H9 (cell line): Measurements from ENCODE around the gene GBE1. TPM values are rescaled to one million over a fixed set of nuclear protein-coding genes. Genes with fewer than 3 reads are reported as not detected.

Source experiments
- DNase-seq: peaks from one replicate; pipeline ENCODE4 v3.0.0-alpha.2; 2017
- H2AFZ ChIP-seq: one replicate; pipeline ENCODE4 v1.6.1; 2013; ENCODE audit warnings: mild to moderate bottlenecking, low read length, control low read depth, moderate library complexity
- H2AK5ac ChIP-seq: 2 replicates; pipeline ENCODE4 v1.6.1; 2013; ENCODE audit warnings: low read length, control low read depth, mixed read lengths; ENCODE audit not compliant: insufficient read length
- H2BK120ac ChIP-seq: one replicate; pipeline ENCODE4 v1.6.1; 2013; ENCODE audit warnings: low read depth, mild to moderate bottlenecking, low read length, control low read depth, inconsistent platforms; ENCODE audit not compliant: poor library complexity, severe bottlenecking
- H2BK12ac ChIP-seq: 2 replicates; pipeline ENCODE4 v1.6.1; 2013; ENCODE audit warnings: low read length, control low read depth, mixed read lengths, low read depth; ENCODE audit not compliant: insufficient read length
- H2BK15ac ChIP-seq: 2 replicates; pipeline ENCODE4 v1.6.1; 2013; ENCODE audit warnings: low read depth, low read length, control low read depth
- H2BK20ac ChIP-seq: one replicate; pipeline ENCODE4 v1.6.1; 2013; ENCODE audit warnings: low read depth, mild to moderate bottlenecking, low read length, control low read depth, inconsistent platforms; ENCODE audit not compliant: poor library complexity, severe bottlenecking
- H2BK5ac ChIP-seq: 2 replicates; pipeline ENCODE4 v1.6.1; 2013; ENCODE audit warnings: low read length, control low read depth, mixed read lengths; ENCODE audit not compliant: insufficient read length
- H3K14ac ChIP-seq: 2 replicates; pipeline ENCODE4 v1.6.1; 2013; ENCODE audit warnings: low read length, control low read depth; ENCODE audit not compliant: insufficient read depth
- H3K18ac ChIP-seq: 2 replicates; pipeline ENCODE4 v1.6.1; 2013; ENCODE audit warnings: low read depth, mild to moderate bottlenecking, mixed read lengths, low read length, control low read depth; ENCODE audit not compliant: insufficient read length
- H3K23ac ChIP-seq: 2 replicates; pipeline ENCODE4 v1.6.1; 2013; ENCODE audit warnings: low read length, control low read depth, mixed read lengths, low read depth; ENCODE audit not compliant: insufficient read length
- H3K23me2 ChIP-seq: 2 replicates; pipeline ENCODE4 v1.6.1; 2013; ENCODE audit warnings: low read depth, mild to moderate bottlenecking, mixed read lengths, low read length, control low read depth; ENCODE audit not compliant: insufficient read length, poor library complexity, severe bottlenecking
- H3K27ac ChIP-seq: 2 replicates; pipeline ENCODE4 v1.5.1; 2013; ENCODE audit warnings: low read length, control low read depth, mixed read lengths, low read depth; ENCODE audit not compliant: insufficient read length
- H3K27me3 ChIP-seq: 2 replicates; pipeline ENCODE4 v1.6.1; 2013; ENCODE audit warnings: low read length, control low read depth, inconsistent platforms; ENCODE audit not compliant: insufficient read depth
- H3K4ac ChIP-seq: 2 replicates; pipeline ENCODE4 v1.6.1; 2013; ENCODE audit warnings: low read depth, mild to moderate bottlenecking, control low read depth, inconsistent platforms, low read length, moderate library complexity
- H3K4me1 ChIP-seq: 2 replicates; pipeline ENCODE4 v1.6.1; 2013; ENCODE audit warnings: low read length, control low read depth, inconsistent platforms; ENCODE audit not compliant: insufficient read depth
- H3K4me2 ChIP-seq: 2 replicates; pipeline ENCODE4 v1.6.1; 2013; ENCODE audit warnings: low read length, control low read depth, mixed read lengths; ENCODE audit not compliant: insufficient read length, insufficient read depth
- H3K56ac ChIP-seq: 2 replicates; pipeline ENCODE4 v1.6.1; 2013; ENCODE audit warnings: low read depth, mild to moderate bottlenecking, mixed read lengths, low read length, control low read depth; ENCODE audit not compliant: insufficient read length
- H3K79me1 ChIP-seq: 2 replicates; pipeline ENCODE4 v1.6.1; 2013; ENCODE audit warnings: low read depth, mild to moderate bottlenecking, moderate library complexity, low read length, control low read depth, inconsistent platforms; ENCODE audit not compliant: insufficient read depth, poor library complexity, severe bottlenecking
- H3K79me2 ChIP-seq: 2 replicates; pipeline ENCODE4 v1.6.1; 2013; ENCODE audit warnings: low read length, control low read depth, inconsistent platforms; ENCODE audit not compliant: insufficient read depth
- H3K9ac ChIP-seq: 2 replicates; pipeline ENCODE4 v1.6.1; 2013; ENCODE audit warnings: low read length, control low read depth, mixed read lengths; ENCODE audit not compliant: insufficient read length; ENCODE audit errors: extremely low read depth
- H3K9me3 ChIP-seq: one replicate; pipeline ENCODE4 v1.6.1; 2013; ENCODE audit warnings: low read depth, low read length, inconsistent platforms; ENCODE audit not compliant: control insufficient read depth
- H3T11ph ChIP-seq: one replicate; pipeline ENCODE4 v1.6.1; 2013; ENCODE audit warnings: mild to moderate bottlenecking, low read length, control low read depth, inconsistent platforms
- H4K20me1 ChIP-seq: one replicate; pipeline ENCODE4 v1.6.1; 2013; ENCODE audit not compliant: control insufficient read depth, insufficient read length, insufficient read depth
- H4K5ac ChIP-seq: 2 replicates; pipeline ENCODE4 v1.6.1; 2013; ENCODE audit warnings: low read depth, mild to moderate bottlenecking, mixed read lengths, low read length, control low read depth; ENCODE audit not compliant: insufficient read length
- H4K8ac ChIP-seq: replicated peaks from 2 replicates; pipeline ENCODE4 v1.6.1; 2013; ENCODE audit warnings: low read length, control low read depth, mixed read lengths, low read depth; ENCODE audit not compliant: insufficient read length
- H4K91ac ChIP-seq: 2 replicates; pipeline ENCODE4 v1.6.1; 2013; ENCODE audit warnings: low read depth, mild to moderate bottlenecking, moderate library complexity, mixed read lengths, low read length, control low read depth; ENCODE audit not compliant: insufficient read length
- H3K27ac Mint-ChIP-seq, 3 experiments: 2 replicates in 2 of 3; 3 replicates in 1 of 3; pipeline ENCODE4 v1.8.0; 2020 to 2021; ENCODE audit warnings: mixed read lengths in 3 of 3, mild to moderate bottlenecking in 1 of 3, moderate library complexity in 1 of 3
- H3K27me3 Mint-ChIP-seq: 2 replicates; pipeline ENCODE4 v1.8.0; 2021; ENCODE audit warnings: low read depth, mild to moderate bottlenecking, moderate library complexity, mixed read lengths
- H3K36me3 Mint-ChIP-seq, 3 experiments: 2 replicates in 2 of 3; 3 replicates in 1 of 3; pipeline ENCODE4 v1.8.0; 2020 to 2021; ENCODE audit warnings: low read depth in 3 of 3, mixed read lengths in 3 of 3; ENCODE audit not compliant: insufficient read depth in 1 of 3
- H3K4me1 Mint-ChIP-seq, 2 experiments: 2 replicates each; pipeline ENCODE4 v1.8.0; 2020; ENCODE audit warnings: mixed read lengths in 2 of 2
- H3K4me3 Mint-ChIP-seq, 2 experiments: 2 replicates in 1 of 2; 3 replicates in 1 of 2; pipeline ENCODE4 v1.8.0; 2020 to 2021; ENCODE audit warnings: mild to moderate bottlenecking in 2 of 2, mixed read lengths in 2 of 2, moderate library complexity in 1 of 2
- H3K9me3 Mint-ChIP-seq, 2 experiments: 2 replicates in 1 of 2; 3 replicates in 1 of 2; pipeline ENCODE4 v1.8.0; 2020; ENCODE audit warnings: mild to moderate bottlenecking in 2 of 2, mixed read lengths in 2 of 2, moderate library complexity in 1 of 2
- WGBS: extraction: QIAGEN DNeasy Blood & Tissue Kit; methylation state at CpG from one replicate; pipeline ENCODE4 v1.1.7; 2013; ENCODE audit warnings: missing lambda C conversion rate, low lambda C conversion rate, mixed read lengths; ENCODE audit not compliant: insufficient read length; ENCODE audit errors: extremely low coverage; 5-methylcytosine and 5-hydroxymethylcytosine counted together
- total RNA-seq: library from RNA; stranded (reverse); gene quantifications from 2 replicates; pipeline ENCODE4 v1.2.1, GENCODE V29; 2021
- TF ChIP-seq, protein P1 (sequence below): fragments of 200-600 bp; sonication (generic); conservative IDR thresholded peaks from 3 replicates; pipeline ENCODE4 v1.8.0; 2021; ENCODE audit warnings: antibody characterized with exemption, mild to moderate bottlenecking

The GBE1 gene
- total RNA-seq, 1 experiment from 2014 or later, result 13.8 TPM

GRCh38 chr3:81743096-81744025, 18.1 kb downstream of the GBE1 start:
- no peak overlapping the region for H2BK12ac ChIP-seq
- no peak overlapping the region for H3K27ac ChIP-seq
- no peak overlapping the region for H2BK15ac ChIP-seq
- no peak overlapping the region for H4K91ac ChIP-seq
- H4K8ac ChIP-seq, result no peak overlapping the region
- Mint-ChIP-seq H3K27me3 (no peaks in the 10 kb centered on the region), H3K36me3 (peaks cover 3 to 6% (median 4%) of the 10 kb centered on the region in 3 experiments; a peak in 4 of 7 replicates), H3K9me3 (peaks cover 0 to 5% of the 10 kb centered on the region in 2 experiments; a peak in 1 of 5 replicates), H3K4me3 (no peak overlapping the region), H3K4me1 (peaks cover 4 to 9% of the 10 kb centered on the region in 2 experiments), H3K27ac (peak overlapping the region; percentile 2 to 78 (median 52); a peak in 5 of 7 replicates)
- no peaks in the 10 kb centered on the region for H3K9me3 ChIP-seq
- no CpG with 5 or more reads among the region's 5 CpGs for WGBS
- no peak overlapping the region for H2BK120ac ChIP-seq
- no peak overlapping the region for H3K18ac ChIP-seq
- H3K27me3 ChIP-seq, result no peaks in the 10 kb centered on the region
- no peak for DNase-seq
- no peaks in the 10 kb centered on the region for H3K23me2 ChIP-seq
- no peak overlapping the region for H3K4ac ChIP-seq
- H2AK5ac ChIP-seq, result no peak overlapping the region
- no peaks in the 10 kb centered on the region for H4K20me1 ChIP-seq
- H2BK20ac ChIP-seq, result no peak overlapping the region
- no peak overlapping the region for H3K9ac ChIP-seq
- TF ChIP-seq, protein P1, sequence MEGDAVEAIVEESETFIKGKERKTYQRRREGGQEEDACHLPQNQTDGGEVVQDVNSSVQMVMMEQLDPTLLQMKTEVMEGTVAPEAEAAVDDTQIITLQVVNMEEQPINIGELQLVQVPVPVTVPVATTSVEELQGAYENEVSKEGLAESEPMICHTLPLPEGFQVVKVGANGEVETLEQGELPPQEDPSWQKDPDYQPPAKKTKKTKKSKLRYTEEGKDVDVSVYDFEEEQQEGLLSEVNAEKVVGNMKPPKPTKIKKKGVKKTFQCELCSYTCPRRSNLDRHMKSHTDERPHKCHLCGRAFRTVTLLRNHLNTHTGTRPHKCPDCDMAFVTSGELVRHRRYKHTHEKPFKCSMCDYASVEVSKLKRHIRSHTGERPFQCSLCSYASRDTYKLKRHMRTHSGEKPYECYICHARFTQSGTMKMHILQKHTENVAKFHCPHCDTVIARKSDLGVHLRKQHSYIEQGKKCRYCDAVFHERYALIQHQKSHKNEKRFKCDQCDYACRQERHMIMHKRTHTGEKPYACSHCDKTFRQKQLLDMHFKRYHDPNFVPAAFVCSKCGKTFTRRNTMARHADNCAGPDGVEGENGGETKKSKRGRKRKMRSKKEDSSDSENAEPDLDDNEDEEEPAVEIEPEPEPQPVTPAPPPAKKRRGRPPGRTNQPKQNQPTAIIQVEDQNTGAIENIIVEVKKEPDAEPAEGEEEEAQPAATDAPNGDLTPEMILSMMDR, result no peak
- no peak overlapping the region for H3K14ac ChIP-seq
- no peaks in the 10 kb centered on the region for H3K79me2 ChIP-seq
- H3K23ac ChIP-seq, result no peak overlapping the region
- H4K5ac ChIP-seq, result no peak overlapping the region
- H3K4me2 ChIP-seq, result no peak overlapping the region
- peaks cover 2% of the 10 kb centered on the region for H3K79me1 ChIP-seq
- no peak overlapping the region for H3K56ac ChIP-seq
- H2BK5ac ChIP-seq, result no peak overlapping the region
- no peak overlapping the region for H3T11ph ChIP-seq
- no peaks in the 10 kb centered on the region; the same call in 1 of the 2 replicates for H3K4me1 ChIP-seq
- H2AFZ ChIP-seq, result no peak overlapping the region
